Measurements from ENCODE around the gene WDR7. TPM values are rescaled to one million over a fixed set of nuclear protein-coding genes. Genes with fewer than 3 reads are reported as not detected.

WDR7 gene
- 16.1 TPM for polyA plus RNA-seq (2013, experiment 1 of 4)
- 12.9 TPM for polyA plus RNA-seq (2013, experiment 2 of 4)
- 8.1 TPM for polyA plus RNA-seq (2013, experiment 3 of 4)
- polyA plus RNA-seq (2013, experiment 4 of 4): 8.9 TPM

DNA sequence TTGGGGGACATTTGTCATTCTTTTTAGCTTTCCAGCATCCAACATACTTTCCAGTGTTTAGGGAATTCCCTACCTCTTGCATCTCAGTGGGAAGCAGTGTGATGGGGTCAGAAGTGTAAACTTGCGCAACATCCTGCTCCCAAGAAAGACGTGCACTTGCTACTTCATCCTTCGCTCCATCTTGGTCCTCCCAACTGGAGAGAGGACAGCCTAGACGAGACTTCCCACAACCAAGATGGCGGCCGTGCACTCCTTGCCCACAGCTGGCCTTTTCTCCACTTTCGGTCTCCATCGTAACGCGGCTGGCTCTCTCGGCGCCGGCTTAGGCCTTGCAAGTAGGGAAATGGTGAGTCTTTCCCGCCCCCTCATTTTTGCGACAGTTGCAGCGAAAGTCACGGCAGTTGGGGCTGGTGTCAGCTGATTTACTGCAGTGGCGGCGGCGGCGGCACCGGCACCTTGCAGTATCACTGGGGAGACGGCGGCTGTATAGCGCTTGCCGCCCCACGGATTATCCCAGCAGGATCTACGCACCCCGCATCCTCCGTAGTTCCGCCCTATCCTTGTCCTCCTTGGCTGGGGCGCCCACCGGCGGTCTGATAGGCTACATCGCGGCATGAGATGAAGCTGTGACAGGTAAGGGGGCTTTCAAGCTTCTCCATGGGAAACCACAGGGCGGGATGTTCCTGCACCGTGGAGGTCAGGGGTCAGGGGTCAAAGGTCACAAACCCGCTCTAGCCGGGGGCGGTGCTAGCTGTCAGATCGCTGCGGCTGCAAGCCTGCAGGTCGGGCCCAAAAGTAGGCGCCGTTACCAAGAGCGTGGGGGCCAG, at the start of gene WDR7:
TSS of gene WDR7 (plus strand) at position 416 of the 827 bp plus-strand sequence. CDS start 21,157 bp downstream, outside the sequence.
- WGBS, 2 experiments: 1% methylated on average over 47 of the region's 47 CpGs
- no peaks in the 10 kb centered on the region for H3K36me3 ChIP-seq (ENCODE audit: control insufficient read depth, insufficient read depth, low read length)
- no peaks in the 10 kb centered on the region for H3K27me3 ChIP-seq (ENCODE audit: control insufficient read depth, insufficient read depth, low read length, poor library complexity, severe bottlenecking)

DNA sequence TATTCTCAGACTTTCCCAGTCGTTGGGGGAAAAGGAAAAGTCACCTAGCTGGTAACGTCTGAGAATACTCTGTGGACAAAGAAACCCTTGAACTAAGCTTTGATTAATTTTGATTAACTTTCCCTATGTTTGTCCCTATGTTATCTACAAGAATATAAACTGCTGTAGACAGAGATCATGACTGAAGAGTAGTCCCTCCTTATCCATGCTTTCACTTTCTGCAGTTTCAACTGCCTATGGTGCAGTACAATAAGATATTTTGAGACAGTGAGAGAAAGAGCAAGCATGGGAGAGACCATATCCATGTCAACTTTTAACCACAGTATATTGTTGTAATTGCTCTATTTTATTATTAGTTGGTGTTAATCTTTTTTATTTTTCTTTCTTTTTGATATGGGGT, 44.5 kb upstream of the WDR7 start:
- Histone ChIP-seq H3K4me1 (ENCODE audit: control insufficient read depth, insufficient read depth, low read length) (no peaks in the 10 kb centered on the region), H3K27me3 (ENCODE audit: control insufficient read depth, insufficient read depth, low read length, poor library complexity, severe bottlenecking) (no peaks in the 10 kb centered on the region), H3K36me3 (ENCODE audit: control insufficient read depth, insufficient read depth, low read length) (peaks cover 20% of the 10 kb centered on the region), H3K27ac (ENCODE audit: insufficient read depth, low read depth, low read length, poor library complexity, severe bottlenecking) (no peak overlapping the region), H3K9me3 (ENCODE audit: control insufficient read depth, low read length) (no peaks in the 10 kb centered on the region), H3K4me3 (ENCODE audit: insufficient read depth, low read depth, low read length) (no peak overlapping the region)
- 90 to 93% methylated on average over 2 of the region's 2 CpGs for WGBS, 2 experiments

More for the DNA sequence above, at the start of gene WDR7:
- Histone ChIP-seq H3K4me3 (ENCODE audit: insufficient read depth, low read depth, low read length) (peak within 1 kb of the TSS; percentile 96), H3K27ac (ENCODE audit: insufficient read depth, low read depth, low read length, poor library complexity, severe bottlenecking) (peak within 1 kb of the TSS; percentile 85), H3K4me1 (ENCODE audit: control insufficient read depth, insufficient read depth, low read length) (no peaks in the 10 kb centered on the region), H3K9me3 (ENCODE audit: control insufficient read depth, low read length) (no peaks in the 10 kb centered on the region)

DNA sequence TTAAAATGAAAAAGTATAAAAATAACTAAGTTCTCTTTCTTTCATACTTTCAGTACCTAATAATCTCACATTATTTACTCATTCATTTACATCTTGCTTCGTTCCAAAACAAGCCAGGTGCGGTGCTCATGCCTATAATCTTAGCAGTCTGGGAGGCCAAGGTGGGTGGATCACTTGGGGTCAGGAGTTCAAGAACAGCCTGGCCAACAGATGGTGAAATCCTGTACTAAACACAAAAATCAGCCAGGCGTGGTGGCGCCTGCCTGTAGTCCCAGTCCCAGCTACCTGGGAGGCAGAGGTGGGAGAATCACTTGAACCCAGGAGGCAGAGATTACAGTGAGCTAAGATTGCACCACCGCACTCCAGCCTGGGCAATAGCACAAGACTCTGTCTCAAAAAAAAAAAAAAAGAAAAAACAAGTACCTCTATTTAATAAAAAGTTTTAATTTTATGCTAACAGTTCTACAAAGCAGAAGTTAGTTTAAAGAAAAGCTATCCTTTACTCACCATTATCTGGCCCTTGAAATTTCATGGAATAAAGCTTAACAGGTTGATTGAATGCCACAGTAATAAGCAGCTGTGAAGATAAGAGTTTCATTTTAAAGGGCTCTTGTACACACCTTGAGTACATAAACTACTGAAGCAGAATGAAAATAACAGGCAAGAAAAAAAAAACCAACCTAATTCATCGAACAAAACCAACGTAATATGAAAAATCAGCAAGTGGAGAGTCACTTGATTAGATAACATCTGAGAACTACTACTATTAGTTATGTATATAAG, 35.2 kb upstream of the WDR7 start:
- H3K27ac ChIP-seq (ENCODE audit: insufficient read depth, low read depth, low read length, poor library complexity, severe bottlenecking): no peak overlapping the region
- 73 to 84% methylated on average over 5 to 7 of the region's 7 CpGs for WGBS, 2 experiments
- H3K9me3 ChIP-seq (ENCODE audit: control insufficient read depth, low read length): no peaks in the 10 kb centered on the region
- peaks cover 27% of the 10 kb centered on the region for H3K36me3 ChIP-seq (ENCODE audit: control insufficient read depth, insufficient read depth, low read length)
- no peaks in the 10 kb centered on the region for H3K4me1 ChIP-seq (ENCODE audit: control insufficient read depth, insufficient read depth, low read length)
- no peak overlapping the region for H3K4me3 ChIP-seq (ENCODE audit: insufficient read depth, low read depth, low read length)
- H3K27me3 ChIP-seq (ENCODE audit: control insufficient read depth, insufficient read depth, low read length, poor library complexity, severe bottlenecking): no peaks in the 10 kb centered on the region

DNA sequence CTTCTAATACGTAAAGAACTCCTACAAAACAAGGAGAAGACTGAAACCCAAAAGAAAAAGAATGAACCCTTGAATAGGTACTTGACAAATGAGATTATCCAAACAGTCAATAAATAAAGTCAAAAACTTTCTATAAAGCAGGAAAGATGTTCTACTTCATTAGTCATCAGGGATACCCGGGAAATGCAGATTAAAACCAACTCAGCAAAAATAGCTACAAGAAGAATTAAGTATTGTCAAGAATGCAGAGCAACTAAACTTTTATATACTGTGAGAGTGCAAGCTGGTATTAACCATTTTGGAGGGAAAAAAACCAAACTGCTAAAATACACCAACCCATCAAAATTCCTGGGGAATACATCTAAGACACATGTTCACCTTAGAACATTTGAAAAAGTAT, 23.2 kb upstream of the WDR7 start:
- H3K9me3 ChIP-seq (ENCODE audit: control insufficient read depth, low read length): no peaks in the 10 kb centered on the region
- H3K27ac ChIP-seq (ENCODE audit: insufficient read depth, low read depth, low read length, poor library complexity, severe bottlenecking): no peak overlapping the region
- H3K4me3 ChIP-seq (ENCODE audit: insufficient read depth, low read depth, low read length): no peak overlapping the region
- whole genome bisulfite sequencing, 2 experiments: 92% methylated on average over 2 of the region's 2 CpGs; no CpG with 5 or more reads in 1 of the 2 experiments
- H3K27me3 ChIP-seq (ENCODE audit: control insufficient read depth, insufficient read depth, low read length, poor library complexity, severe bottlenecking): no peaks in the 10 kb centered on the region
- no peaks in the 10 kb centered on the region for H3K4me1 ChIP-seq (ENCODE audit: control insufficient read depth, insufficient read depth, low read length)
- no peaks in the 10 kb centered on the region for H3K36me3 ChIP-seq (ENCODE audit: control insufficient read depth, insufficient read depth, low read length)

DNA sequence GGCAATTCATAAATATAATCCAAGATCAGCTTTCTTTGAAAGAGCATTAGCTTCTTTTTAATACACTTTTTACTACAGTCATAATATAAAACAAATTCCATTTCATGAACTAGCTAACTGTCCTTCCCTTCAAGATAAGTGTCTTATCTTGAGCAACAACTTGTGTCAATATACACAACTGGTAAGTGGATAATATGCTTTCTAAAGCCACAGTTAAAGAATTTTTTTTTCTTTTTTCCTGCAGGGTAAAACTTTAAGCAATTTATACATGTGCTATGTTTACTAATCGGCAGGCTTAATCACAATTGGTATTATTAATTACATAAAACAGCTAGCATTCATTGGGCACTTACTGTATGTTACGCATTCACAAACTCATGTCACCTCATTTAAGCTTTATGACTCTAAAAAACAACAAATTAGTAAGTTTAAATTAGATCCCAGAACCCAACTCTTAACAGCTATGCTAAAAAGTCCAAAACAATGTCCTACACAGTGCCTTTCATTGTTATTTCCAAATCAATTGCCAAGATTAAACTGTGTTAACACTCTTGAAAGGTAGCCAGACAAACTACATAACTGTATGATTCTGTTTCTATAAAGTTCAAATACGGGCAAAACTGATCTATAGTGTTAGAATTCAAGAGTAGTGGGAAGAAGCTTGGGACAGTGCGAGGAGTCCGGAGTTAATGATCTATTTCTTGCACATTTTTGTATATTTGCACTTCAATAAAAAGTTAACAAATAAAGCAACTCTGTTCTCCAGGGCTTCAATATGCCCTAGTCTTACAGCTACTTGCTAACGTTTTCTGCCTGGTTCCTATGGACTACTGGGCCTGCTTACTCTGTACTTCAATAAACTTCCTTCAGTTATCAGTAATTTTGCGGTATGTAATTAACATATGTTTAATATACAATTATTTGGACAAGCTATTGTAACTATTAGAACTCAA, 18.8 kb upstream of the WDR7 start:
- Histone ChIP-seq H3K9me3 (ENCODE audit: control insufficient read depth, low read length) (no peaks in the 10 kb centered on the region), H3K4me3 (ENCODE audit: insufficient read depth, low read depth, low read length) (no peak overlapping the region), H3K36me3 (ENCODE audit: control insufficient read depth, insufficient read depth, low read length) (no peaks in the 10 kb centered on the region), H3K27ac (ENCODE audit: insufficient read depth, low read depth, low read length, poor library complexity, severe bottlenecking) (no peak overlapping the region), H3K4me1 (ENCODE audit: control insufficient read depth, insufficient read depth, low read length) (no peaks in the 10 kb centered on the region), H3K27me3 (ENCODE audit: control insufficient read depth, insufficient read depth, low read length, poor library complexity, severe bottlenecking) (no peaks in the 10 kb centered on the region)
- WGBS, 2 experiments: 94 to 95% methylated on average over 5 to 6 of the region's 7 CpGs

DNA sequence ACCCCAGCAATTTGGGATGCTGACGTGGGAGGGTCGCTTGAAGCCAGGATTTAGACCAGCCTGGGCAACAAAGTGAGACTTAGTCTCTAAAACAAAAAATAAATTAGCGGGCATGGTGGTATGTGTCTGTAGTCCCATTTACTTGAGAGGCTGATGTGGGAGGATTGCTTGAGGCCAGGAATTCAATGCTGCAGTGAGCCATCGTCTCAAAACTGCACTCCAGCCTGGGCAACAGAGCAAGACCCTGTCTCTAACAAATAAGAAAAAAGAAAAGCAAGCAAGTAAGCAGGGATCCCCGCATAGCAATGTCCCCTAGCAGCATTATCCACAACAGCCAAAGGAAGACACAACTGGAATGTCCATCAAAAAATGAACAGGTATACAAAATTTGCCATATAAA, 16.2 kb upstream of the WDR7 start:
- Histone ChIP-seq H3K4me3 (ENCODE audit: insufficient read depth, low read depth, low read length) (no peak overlapping the region), H3K27ac (ENCODE audit: insufficient read depth, low read depth, low read length, poor library complexity, severe bottlenecking) (no peak overlapping the region), H3K4me1 (ENCODE audit: control insufficient read depth, insufficient read depth, low read length) (no peaks in the 10 kb centered on the region), H3K36me3 (ENCODE audit: control insufficient read depth, insufficient read depth, low read length) (no peaks in the 10 kb centered on the region), H3K27me3 (ENCODE audit: control insufficient read depth, insufficient read depth, low read length, poor library complexity, severe bottlenecking) (no peaks in the 10 kb centered on the region), H3K9me3 (ENCODE audit: control insufficient read depth, low read length) (no peaks in the 10 kb centered on the region)
- 92 to 94% methylated on average over 4 to 5 of the region's 5 CpGs for WGBS, 2 experiments

DNA sequence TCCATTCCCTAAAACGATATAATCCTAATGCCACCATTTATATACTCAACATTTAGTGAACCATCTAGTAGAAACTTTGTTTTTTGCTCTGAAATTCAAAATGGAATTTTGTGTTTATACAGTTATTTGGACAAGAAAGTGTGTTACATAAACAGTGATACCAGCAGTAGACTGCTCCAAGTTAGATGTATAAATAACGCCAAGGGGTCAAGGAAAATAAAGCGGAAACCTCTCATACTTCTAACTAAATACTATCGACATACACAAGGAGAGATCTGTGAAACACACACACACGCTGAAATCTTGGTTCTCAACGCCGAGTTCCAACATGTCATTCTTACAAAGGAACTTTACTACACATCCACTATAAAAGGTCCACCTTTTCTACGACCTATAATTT, 14.0 kb upstream of the WDR7 start:
- WGBS, 2 experiments: 25 to 31% methylated on average over 8 of the region's 8 CpGs
- Histone ChIP-seq H3K4me1 (ENCODE audit: control insufficient read depth, insufficient read depth, low read length) (no peaks in the 10 kb centered on the region), H3K27me3 (ENCODE audit: control insufficient read depth, insufficient read depth, low read length, poor library complexity, severe bottlenecking) (no peaks in the 10 kb centered on the region), H3K27ac (ENCODE audit: insufficient read depth, low read depth, low read length, poor library complexity, severe bottlenecking) (no peak overlapping the region), H3K36me3 (ENCODE audit: control insufficient read depth, insufficient read depth, low read length) (no peaks in the 10 kb centered on the region), H3K9me3 (ENCODE audit: control insufficient read depth, low read length) (no peaks in the 10 kb centered on the region), H3K4me3 (ENCODE audit: insufficient read depth, low read depth, low read length) (peak overlapping the region; percentile 90)

DNA sequence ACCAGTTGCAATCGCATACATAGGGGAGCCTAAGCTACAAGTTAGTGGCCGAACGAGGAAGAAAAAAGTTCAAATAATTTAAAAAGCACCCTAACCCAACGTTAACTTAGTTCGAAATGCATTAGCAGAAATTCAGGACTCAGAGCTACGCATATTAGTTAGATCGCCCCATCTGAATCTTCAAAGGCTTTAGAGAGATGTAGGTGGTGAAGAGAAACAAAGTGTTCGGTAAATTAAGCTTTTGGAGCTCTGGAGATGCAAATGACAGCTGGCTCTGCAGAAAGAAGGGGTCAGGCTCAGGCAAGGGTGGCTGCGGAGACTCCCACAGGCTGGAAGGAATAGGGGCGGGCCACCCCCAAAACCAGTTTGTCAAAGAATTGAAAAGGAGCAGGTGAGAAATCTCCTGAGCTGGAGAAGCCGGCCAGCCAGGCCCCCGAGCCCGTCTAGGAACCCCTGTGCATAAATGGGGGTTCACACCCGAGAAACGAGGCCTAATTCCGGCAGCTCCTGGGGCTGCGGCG, 13.4 kb upstream of the WDR7 start:
- no peaks in the 10 kb centered on the region for H3K4me1 ChIP-seq (ENCODE audit: control insufficient read depth, insufficient read depth, low read length)
- no peaks in the 10 kb centered on the region for H3K27me3 ChIP-seq (ENCODE audit: control insufficient read depth, insufficient read depth, low read length, poor library complexity, severe bottlenecking)
- H3K27ac ChIP-seq (ENCODE audit: insufficient read depth, low read depth, low read length, poor library complexity, severe bottlenecking): peak overlapping the region; percentile 88
- H3K4me3 ChIP-seq (ENCODE audit: insufficient read depth, low read depth, low read length): peak overlapping the region; percentile 90
- WGBS, 2 experiments: 0 to 3% methylated on average over 17 to 18 of the region's 18 CpGs
- no peaks in the 10 kb centered on the region for H3K36me3 ChIP-seq (ENCODE audit: control insufficient read depth, insufficient read depth, low read length)
- H3K9me3 ChIP-seq (ENCODE audit: control insufficient read depth, low read length): no peaks in the 10 kb centered on the region

DNA sequence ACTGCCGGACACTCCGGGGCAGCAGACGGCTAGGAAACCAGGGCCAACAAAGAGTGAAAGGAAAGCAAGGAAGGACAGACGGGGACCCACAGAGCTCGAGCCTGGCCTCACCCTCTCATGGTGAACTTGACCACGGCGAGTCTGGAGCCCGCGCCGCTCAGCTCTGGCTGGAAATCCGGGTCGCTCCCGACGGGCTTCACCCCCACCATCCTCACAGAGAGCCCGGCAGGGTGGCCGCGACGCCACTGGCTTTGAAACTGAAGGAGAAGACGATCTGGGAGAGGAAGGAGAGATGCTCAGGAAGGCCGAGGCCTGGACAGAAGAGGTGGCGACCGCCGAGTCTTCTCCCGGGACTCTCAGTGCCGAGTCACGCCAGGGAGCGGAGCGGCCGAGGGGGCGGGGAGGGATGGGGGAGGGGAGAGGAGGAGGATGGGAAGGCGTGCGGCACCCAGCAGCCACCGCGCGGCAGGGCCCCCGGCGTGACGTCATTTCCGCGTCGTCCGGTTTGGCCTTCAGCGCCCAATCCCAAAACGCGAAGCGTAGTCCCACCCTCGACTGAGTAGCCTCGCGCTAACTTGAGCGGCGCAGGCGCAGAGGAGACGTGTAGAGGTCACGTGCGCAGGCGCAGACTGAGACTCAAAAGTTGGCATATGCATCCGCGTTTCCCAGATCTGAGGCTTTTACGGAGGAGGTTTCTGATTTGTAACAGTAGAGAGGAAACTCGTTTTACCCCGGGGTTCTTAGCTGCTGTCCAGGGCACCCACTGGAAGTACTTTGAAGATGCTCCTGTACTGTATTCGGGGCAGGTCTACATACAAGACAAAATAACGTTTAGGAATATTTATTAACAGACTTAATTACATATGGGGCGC, 12.7 kb upstream of the WDR7 start, which contains the start of gene TXNL1:
TSS of gene TXNL1 (minus strand) at position 361 of the 872 bp plus-strand sequence. CDS start at position 209, 152 bp downstream.
- Histone ChIP-seq H3K27me3 (ENCODE audit: control insufficient read depth, insufficient read depth, low read length, poor library complexity, severe bottlenecking) (no peaks in the 10 kb centered on the region), H3K36me3 (ENCODE audit: control insufficient read depth, insufficient read depth, low read length) (no peaks in the 10 kb centered on the region), H3K9me3 (ENCODE audit: control insufficient read depth, low read length) (no peaks in the 10 kb centered on the region), H3K4me3 (ENCODE audit: insufficient read depth, low read depth, low read length) (peak within 1 kb of the TSS; percentile 90), H3K27ac (ENCODE audit: insufficient read depth, low read depth, low read length, poor library complexity, severe bottlenecking) (peak within 1 kb of the TSS; percentile 88), H3K4me1 (ENCODE audit: control insufficient read depth, insufficient read depth, low read length) (no peaks in the 10 kb centered on the region)
- WGBS, 2 experiments: 3 to 6% methylated on average over 62 to 64 of the region's 64 CpGs

All from ectodermal cell (in vitro differentiated cells).